H9 (cell line): ENCODE results near the gene FLG2. TPM values are rescaled to one million over a fixed set of nuclear protein-coding genes. Genes with fewer than 3 reads are reported as not detected.

Experiments
- DNase-seq: peaks from one replicate; pipeline ENCODE4 v3.0.0-alpha.2; 2017
- H2AFZ ChIP-seq: one replicate; pipeline ENCODE4 v1.6.1; 2013; ENCODE audit warnings: mild to moderate bottlenecking, low read length, control low read depth, moderate library complexity
- H2AK5ac ChIP-seq: 2 replicates; pipeline ENCODE4 v1.6.1; 2013; ENCODE audit warnings: low read length, control low read depth, mixed read lengths; ENCODE audit not compliant: insufficient read length
- H2BK120ac ChIP-seq: one replicate; pipeline ENCODE4 v1.6.1; 2013; ENCODE audit warnings: low read depth, mild to moderate bottlenecking, low read length, control low read depth, inconsistent platforms; ENCODE audit not compliant: poor library complexity, severe bottlenecking
- H2BK12ac ChIP-seq: 2 replicates; pipeline ENCODE4 v1.6.1; 2013; ENCODE audit warnings: low read length, control low read depth, mixed read lengths, low read depth; ENCODE audit not compliant: insufficient read length
- H2BK15ac ChIP-seq: 2 replicates; pipeline ENCODE4 v1.6.1; 2013; ENCODE audit warnings: low read depth, low read length, control low read depth
- H2BK20ac ChIP-seq: one replicate; pipeline ENCODE4 v1.6.1; 2013; ENCODE audit warnings: low read depth, mild to moderate bottlenecking, low read length, control low read depth, inconsistent platforms; ENCODE audit not compliant: poor library complexity, severe bottlenecking
- H2BK5ac ChIP-seq: 2 replicates; pipeline ENCODE4 v1.6.1; 2013; ENCODE audit warnings: low read length, control low read depth, mixed read lengths; ENCODE audit not compliant: insufficient read length
- H3K14ac ChIP-seq: 2 replicates; pipeline ENCODE4 v1.6.1; 2013; ENCODE audit warnings: low read length, control low read depth; ENCODE audit not compliant: insufficient read depth
- H3K18ac ChIP-seq: 2 replicates; pipeline ENCODE4 v1.6.1; 2013; ENCODE audit warnings: low read depth, mild to moderate bottlenecking, mixed read lengths, low read length, control low read depth; ENCODE audit not compliant: insufficient read length
- H3K23ac ChIP-seq: 2 replicates; pipeline ENCODE4 v1.6.1; 2013; ENCODE audit warnings: low read length, control low read depth, mixed read lengths, low read depth; ENCODE audit not compliant: insufficient read length
- H3K23me2 ChIP-seq: 2 replicates; pipeline ENCODE4 v1.6.1; 2013; ENCODE audit warnings: low read depth, mild to moderate bottlenecking, mixed read lengths, low read length, control low read depth; ENCODE audit not compliant: insufficient read length, poor library complexity, severe bottlenecking
- H3K27ac ChIP-seq: 2 replicates; pipeline ENCODE4 v1.5.1; 2013; ENCODE audit warnings: low read length, control low read depth, mixed read lengths, low read depth; ENCODE audit not compliant: insufficient read length
- H3K27me3 ChIP-seq: 2 replicates; pipeline ENCODE4 v1.6.1; 2013; ENCODE audit warnings: low read length, control low read depth, inconsistent platforms; ENCODE audit not compliant: insufficient read depth
- H3K4ac ChIP-seq: 2 replicates; pipeline ENCODE4 v1.6.1; 2013; ENCODE audit warnings: low read depth, mild to moderate bottlenecking, control low read depth, inconsistent platforms, low read length, moderate library complexity
- H3K4me1 ChIP-seq: 2 replicates; pipeline ENCODE4 v1.6.1; 2013; ENCODE audit warnings: low read length, control low read depth, inconsistent platforms; ENCODE audit not compliant: insufficient read depth
- H3K4me2 ChIP-seq: 2 replicates; pipeline ENCODE4 v1.6.1; 2013; ENCODE audit warnings: low read length, control low read depth, mixed read lengths; ENCODE audit not compliant: insufficient read length, insufficient read depth
- H3K56ac ChIP-seq: 2 replicates; pipeline ENCODE4 v1.6.1; 2013; ENCODE audit warnings: low read depth, mild to moderate bottlenecking, mixed read lengths, low read length, control low read depth; ENCODE audit not compliant: insufficient read length
- H3K79me1 ChIP-seq: 2 replicates; pipeline ENCODE4 v1.6.1; 2013; ENCODE audit warnings: low read depth, mild to moderate bottlenecking, moderate library complexity, low read length, control low read depth, inconsistent platforms; ENCODE audit not compliant: insufficient read depth, poor library complexity, severe bottlenecking
- H3K79me2 ChIP-seq: 2 replicates; pipeline ENCODE4 v1.6.1; 2013; ENCODE audit warnings: low read length, control low read depth, inconsistent platforms; ENCODE audit not compliant: insufficient read depth
- H3K9ac ChIP-seq: 2 replicates; pipeline ENCODE4 v1.6.1; 2013; ENCODE audit warnings: low read length, control low read depth, mixed read lengths; ENCODE audit not compliant: insufficient read length; ENCODE audit errors: extremely low read depth
- H3K9me3 ChIP-seq: one replicate; pipeline ENCODE4 v1.6.1; 2013; ENCODE audit warnings: low read depth, low read length, inconsistent platforms; ENCODE audit not compliant: control insufficient read depth
- H3T11ph ChIP-seq: one replicate; pipeline ENCODE4 v1.6.1; 2013; ENCODE audit warnings: mild to moderate bottlenecking, low read length, control low read depth, inconsistent platforms
- H4K20me1 ChIP-seq: one replicate; pipeline ENCODE4 v1.6.1; 2013; ENCODE audit not compliant: control insufficient read depth, insufficient read length, insufficient read depth
- H4K5ac ChIP-seq: 2 replicates; pipeline ENCODE4 v1.6.1; 2013; ENCODE audit warnings: low read depth, mild to moderate bottlenecking, mixed read lengths, low read length, control low read depth; ENCODE audit not compliant: insufficient read length
- H4K8ac ChIP-seq: replicated peaks from 2 replicates; pipeline ENCODE4 v1.6.1; 2013; ENCODE audit warnings: low read length, control low read depth, mixed read lengths, low read depth; ENCODE audit not compliant: insufficient read length
- H4K91ac ChIP-seq: 2 replicates; pipeline ENCODE4 v1.6.1; 2013; ENCODE audit warnings: low read depth, mild to moderate bottlenecking, moderate library complexity, mixed read lengths, low read length, control low read depth; ENCODE audit not compliant: insufficient read length
- H3K27ac Mint-ChIP-seq, 3 experiments: 2 replicates in 2 of 3; 3 replicates in 1 of 3; pipeline ENCODE4 v1.8.0; 2020 to 2021; ENCODE audit warnings: mixed read lengths in 3 of 3, mild to moderate bottlenecking in 1 of 3, moderate library complexity in 1 of 3
- H3K27me3 Mint-ChIP-seq: 2 replicates; pipeline ENCODE4 v1.8.0; 2021; ENCODE audit warnings: low read depth, mild to moderate bottlenecking, moderate library complexity, mixed read lengths
- H3K36me3 Mint-ChIP-seq, 3 experiments: 2 replicates in 2 of 3; 3 replicates in 1 of 3; pipeline ENCODE4 v1.8.0; 2020 to 2021; ENCODE audit warnings: low read depth in 3 of 3, mixed read lengths in 3 of 3; ENCODE audit not compliant: insufficient read depth in 1 of 3
- H3K4me1 Mint-ChIP-seq, 2 experiments: 2 replicates each; pipeline ENCODE4 v1.8.0; 2020; ENCODE audit warnings: mixed read lengths in 2 of 2
- H3K4me3 Mint-ChIP-seq, 2 experiments: 2 replicates in 1 of 2; 3 replicates in 1 of 2; pipeline ENCODE4 v1.8.0; 2020 to 2021; ENCODE audit warnings: mild to moderate bottlenecking in 2 of 2, mixed read lengths in 2 of 2, moderate library complexity in 1 of 2
- H3K9me3 Mint-ChIP-seq, 2 experiments: 2 replicates in 1 of 2; 3 replicates in 1 of 2; pipeline ENCODE4 v1.8.0; 2020; ENCODE audit warnings: mild to moderate bottlenecking in 2 of 2, mixed read lengths in 2 of 2, moderate library complexity in 1 of 2
- CTCF ChIP-seq: fragments of 200-600 bp; sonication (generic); conservative IDR thresholded peaks from 3 replicates; pipeline ENCODE4 v1.8.0; 2021; ENCODE audit warnings: antibody characterized with exemption, mild to moderate bottlenecking
- WGBS: extraction: QIAGEN DNeasy Blood & Tissue Kit; methylation state at CpG from one replicate; pipeline ENCODE4 v1.1.7; 2013; ENCODE audit warnings: missing lambda C conversion rate, low lambda C conversion rate, mixed read lengths; ENCODE audit not compliant: insufficient read length; ENCODE audit errors: extremely low coverage; 5-methylcytosine and 5-hydroxymethylcytosine counted together
- total RNA-seq: library from RNA; stranded (reverse); gene quantifications from 2 replicates; pipeline ENCODE4 v1.2.1, GENCODE V29; 2021

The FLG2 gene
- total RNA-seq, 1 experiment from 2014 or later, result not detected

GRCh38 chr1:152349611-152350010 is 10.2 kb downstream of the FLG2 start:
- no peaks in the 10 kb centered on the region for H4K20me1 ChIP-seq
- H3K79me2 ChIP-seq, result no peaks in the 10 kb centered on the region
- Mint-ChIP-seq H3K4me1 (no peaks in the 10 kb centered on the region), H3K4me3 (no peak overlapping the region), H3K9me3 (peaks cover 29 to 33% of the 10 kb centered on the region in 2 experiments), H3K27ac (no peak overlapping the region), H3K27me3 (no peaks in the 10 kb centered on the region; the same call in 1 of the 2 replicates), H3K36me3 (peaks cover 0 to 17% (median 12%) of the 10 kb centered on the region in 3 experiments; a peak in 6 of 7 replicates)
- H4K91ac ChIP-seq, result no peak overlapping the region
- WGBS, result no CpG with 5 or more reads among the region's 2 CpGs
- H3K79me1 ChIP-seq, result no peaks in the 10 kb centered on the region
- no peak overlapping the region for H3K14ac ChIP-seq
- H3K9ac ChIP-seq, result no peak overlapping the region
- TF ChIP-seq CTCF, result no peak
- no peak overlapping the region for H3K27ac ChIP-seq
- H3K18ac ChIP-seq, result no peak overlapping the region
- no peak overlapping the region for H4K5ac ChIP-seq
- no peak overlapping the region for H3K4ac ChIP-seq
- H2BK15ac ChIP-seq, result no peak overlapping the region
- no peak overlapping the region for H2AFZ ChIP-seq
- H3T11ph ChIP-seq, result no peak overlapping the region
- H3K23me2 ChIP-seq, result no peaks in the 10 kb centered on the region
- H2BK20ac ChIP-seq, result no peak overlapping the region
- no peak for DNase-seq
- H2AK5ac ChIP-seq, result no peak overlapping the region
- H3K56ac ChIP-seq, result no peak overlapping the region
- H3K4me2 ChIP-seq, result no peak overlapping the region
- H2BK120ac ChIP-seq, result no peak overlapping the region
- H3K23ac ChIP-seq, result no peak overlapping the region
- H2BK12ac ChIP-seq, result no peak overlapping the region
- H3K4me1 ChIP-seq, result no peaks in the 10 kb centered on the region
- no peak overlapping the region for H2BK5ac ChIP-seq
- no peaks in the 10 kb centered on the region for H3K27me3 ChIP-seq
- H4K8ac ChIP-seq, result no peak overlapping the region
- H3K9me3 ChIP-seq, result peaks cover 66% of the 10 kb centered on the region
